NCI-H82 (cell line): Measurements from ENCODE around the gene SETD7.

Experiments used
- DNase-seq: peaks from one replicate; lab custom pipeline; 2025; lab: John Stamatoyannopoulos, UW

Gene SETD7

DNA sequence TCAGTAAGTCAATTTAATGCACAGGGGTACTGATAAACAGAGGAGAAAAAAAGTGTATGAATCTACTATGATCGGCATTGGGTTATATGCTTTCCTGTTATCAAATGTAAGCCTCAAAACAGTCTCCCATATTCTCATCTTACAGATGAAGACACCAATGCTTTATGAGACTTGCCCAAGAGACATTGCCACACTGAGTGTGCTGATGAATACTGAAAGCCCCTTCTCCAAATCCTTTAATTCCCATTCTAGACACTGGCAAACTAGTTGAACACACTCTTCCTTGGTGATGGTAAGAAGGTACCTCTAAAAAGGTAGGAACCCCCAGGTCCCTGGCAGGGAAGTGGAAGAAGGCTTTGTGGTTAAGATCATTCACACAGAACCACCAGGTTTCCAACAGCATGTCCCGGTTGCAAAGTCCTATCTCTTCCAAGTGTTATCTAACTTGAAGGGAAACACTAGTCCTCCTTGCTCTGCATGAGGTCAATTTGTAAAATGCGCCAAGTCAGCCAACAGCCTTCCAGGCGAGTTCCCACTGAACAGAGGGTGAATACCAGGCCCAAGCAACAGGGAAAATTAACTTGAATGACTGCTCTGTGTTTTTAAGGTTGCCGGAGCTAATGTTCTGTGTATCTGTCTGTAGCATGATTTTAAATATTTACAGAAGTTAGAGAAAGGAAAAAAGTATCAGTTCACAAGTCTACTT is 5.1 kb downstream of the SETD7 start:
- no peak for DNase-seq

DNA sequence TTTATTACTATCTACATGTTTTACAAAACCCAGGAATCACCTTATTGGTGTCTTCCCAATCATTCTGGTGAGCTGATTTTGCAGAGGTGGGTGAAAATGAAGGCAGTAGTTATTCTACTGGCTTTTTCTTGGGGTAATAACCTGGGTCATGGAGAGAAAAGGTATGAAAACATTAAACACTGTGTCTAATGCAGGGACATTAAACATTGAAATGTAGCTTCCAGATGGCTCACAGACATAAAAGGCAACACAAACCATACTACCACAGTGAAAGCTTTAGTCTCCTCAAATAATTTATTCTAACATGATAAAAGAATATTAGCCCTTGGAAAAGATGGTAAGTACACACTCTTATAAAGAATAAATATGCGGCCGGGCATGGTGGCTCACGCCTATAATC is 8.0 kb downstream of the SETD7 start:
- no peak for DNase-seq

DNA sequence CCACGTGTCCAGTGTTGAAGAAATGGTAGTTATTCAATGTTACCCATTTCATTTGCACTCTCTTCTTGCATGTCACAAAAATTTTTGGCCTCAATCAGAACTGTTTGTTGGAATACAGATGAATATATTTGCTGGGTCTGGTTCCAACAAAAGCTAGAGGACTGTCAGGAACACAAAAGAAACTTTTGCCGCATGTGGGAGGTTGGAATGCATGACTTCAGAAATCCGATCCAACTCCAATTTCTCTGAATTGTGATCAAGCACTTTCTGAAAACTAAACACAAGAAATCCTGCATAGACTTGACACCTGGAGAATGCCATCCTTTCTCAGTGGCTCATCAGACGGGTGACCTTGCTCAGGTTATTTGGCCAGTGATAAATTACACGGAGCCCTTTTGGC is 15.4 kb downstream of the SETD7 start:
- no peak for DNase-seq

DNA sequence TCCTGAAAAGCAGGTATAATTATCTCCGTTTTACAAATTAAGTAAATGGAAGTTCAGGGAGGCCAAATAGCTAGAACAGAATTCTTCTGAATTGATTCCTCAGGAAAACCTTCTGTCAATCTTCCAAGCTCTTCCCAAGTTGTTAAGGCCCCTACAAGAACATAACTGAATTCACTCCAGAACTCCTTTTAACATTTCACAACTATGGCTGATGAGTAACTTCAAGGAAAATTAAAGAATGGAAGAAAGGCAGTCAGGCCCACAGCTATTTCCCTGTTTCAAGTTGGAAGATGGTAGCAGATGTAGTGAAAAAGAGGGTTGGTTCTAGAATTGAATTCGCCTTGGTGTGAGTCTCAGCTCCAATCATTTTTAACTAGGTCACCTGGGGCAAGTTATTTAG is 15.9 kb downstream of the SETD7 start:
- no peak for DNase-seq

DNA sequence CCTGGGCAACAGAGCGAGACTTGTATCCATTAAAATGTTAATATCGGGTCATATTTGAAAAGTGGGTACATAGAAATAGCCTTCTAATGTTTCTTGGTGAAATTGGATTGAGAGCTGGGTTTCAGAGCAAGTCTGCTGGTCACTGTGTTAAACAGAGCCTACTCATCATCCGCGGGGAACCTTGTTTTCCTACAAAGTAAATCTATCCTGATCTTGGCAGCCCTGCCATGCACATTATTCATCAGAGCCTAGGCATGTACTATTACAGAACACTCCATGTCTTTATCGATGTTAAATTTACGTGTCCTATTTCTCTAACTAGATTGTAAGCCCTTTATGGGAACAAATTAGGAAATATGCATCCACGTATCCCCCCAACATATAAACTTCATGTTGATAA is 18.7 kb downstream of the SETD7 start:
- no peak for DNase-seq

DNA sequence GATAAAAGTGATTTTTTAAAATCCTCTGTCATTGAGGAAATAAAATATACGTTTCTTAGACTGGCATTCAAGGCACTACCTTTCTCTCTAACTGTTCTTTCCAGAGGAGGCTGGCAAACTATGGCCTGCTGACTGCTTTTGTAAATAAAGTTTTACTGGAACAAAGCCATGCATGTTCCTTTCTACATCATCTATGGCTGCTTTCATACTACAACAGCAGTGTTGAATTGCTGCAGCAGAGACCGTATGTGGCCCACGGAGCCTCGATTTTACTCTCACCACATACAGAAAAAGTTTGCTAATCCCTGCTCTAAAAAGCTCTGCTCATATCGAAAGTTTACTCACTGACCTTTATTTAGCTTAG is 20.2 kb downstream of the SETD7 start:
- no peak for DNase-seq

DNA sequence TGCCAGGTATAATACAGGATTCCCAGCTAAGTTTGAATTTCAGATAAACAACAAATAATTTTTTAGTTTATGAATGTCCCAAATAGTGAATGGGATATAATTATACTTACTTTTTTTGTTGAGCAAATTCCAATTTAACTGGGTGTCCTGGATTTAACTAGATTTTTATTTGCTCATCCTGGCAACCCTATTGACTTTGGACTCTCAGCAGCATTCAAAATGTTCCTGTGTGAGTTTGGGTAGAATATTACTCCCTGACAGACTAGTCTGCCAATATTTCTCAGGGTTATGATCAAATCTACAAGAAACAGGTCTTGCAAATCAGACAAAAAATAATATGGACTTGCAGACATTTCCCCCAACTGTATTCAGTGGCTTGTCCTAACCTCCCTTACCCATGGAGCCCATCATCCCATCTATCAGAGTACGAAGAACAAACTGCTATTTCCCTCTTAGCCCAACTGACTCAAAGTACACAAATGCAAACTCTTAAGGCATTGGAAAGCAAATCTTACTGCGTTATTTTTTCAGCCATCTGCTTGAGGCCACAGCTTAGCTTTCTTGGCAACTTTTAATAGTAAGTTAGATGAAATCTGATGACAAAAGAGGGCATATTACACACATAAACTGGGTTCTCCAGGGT is 20.7 kb downstream of the SETD7 start:
- DNase-seq: no peak

DNA sequence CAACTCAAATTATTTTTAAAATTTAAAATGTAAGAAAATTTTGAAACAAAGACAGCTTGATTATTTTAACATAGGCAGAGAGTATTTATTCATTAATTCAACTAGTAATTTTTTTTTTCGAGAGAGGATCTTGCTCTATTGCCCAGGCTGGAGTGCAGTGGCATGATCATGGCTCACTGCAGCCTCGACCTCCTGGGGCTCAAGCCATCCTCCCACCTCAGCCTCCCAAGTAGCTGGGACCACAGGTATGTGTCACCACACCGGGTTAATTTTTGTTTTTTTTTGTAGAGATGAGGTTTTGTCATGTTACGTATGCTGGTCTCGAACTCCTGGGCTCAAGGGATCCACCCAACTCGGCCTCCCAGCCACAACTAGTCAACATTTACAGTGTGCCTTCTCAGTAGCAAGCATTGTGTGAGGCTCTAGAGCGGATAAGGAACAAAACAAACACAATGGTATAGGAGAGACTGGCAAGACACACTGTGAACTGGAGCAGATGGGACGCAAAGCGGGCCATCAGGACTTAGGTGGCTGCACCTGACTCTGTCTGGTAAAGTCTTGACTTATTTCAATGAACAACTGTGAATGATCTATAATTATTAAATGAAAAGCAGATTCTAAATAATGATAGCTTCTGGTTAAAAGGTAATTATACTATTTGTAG is 21.6 kb downstream of the SETD7 start:
- no peak for DNase-seq

DNA sequence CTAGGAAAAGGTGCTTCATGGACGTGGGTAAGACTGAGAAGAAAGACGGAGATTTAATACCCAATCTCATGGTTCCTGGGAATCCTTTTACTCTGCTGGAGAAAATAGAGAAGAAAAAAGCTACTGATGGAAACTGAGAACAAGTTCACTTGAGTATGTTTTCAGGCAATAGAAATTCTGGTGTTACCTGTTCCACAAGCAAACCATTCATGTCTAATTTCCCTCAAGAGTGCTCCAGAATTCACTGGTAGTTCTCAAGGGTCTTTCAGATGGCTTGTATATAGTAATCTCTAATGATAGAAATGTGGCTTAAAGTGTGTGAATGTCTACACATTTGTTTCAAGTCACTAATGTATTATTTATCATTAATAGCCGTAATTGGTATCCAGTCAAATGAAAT is 22.5 kb downstream of the SETD7 start:
- no peak for DNase-seq

DNA sequence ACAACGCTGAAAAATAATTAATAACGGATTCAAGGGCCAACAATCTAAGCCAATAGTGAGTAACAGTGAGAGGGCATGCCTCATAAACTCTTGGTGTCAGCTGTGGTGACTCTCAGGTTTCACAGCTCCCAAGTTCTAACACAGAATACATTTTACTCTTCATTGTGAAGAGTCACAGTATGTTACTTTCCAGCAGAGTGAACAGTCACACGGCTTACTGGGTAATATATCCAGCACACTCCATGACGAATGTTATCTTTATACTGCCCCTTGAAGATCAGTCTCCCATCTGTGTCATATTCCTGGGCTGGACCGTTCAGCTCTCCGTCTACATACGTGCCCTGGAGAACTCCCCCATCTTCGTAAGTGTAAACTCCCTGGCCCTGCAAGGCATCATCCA is 23.1 kb downstream of the SETD7 start:
- no peak for DNase-seq

DNA sequence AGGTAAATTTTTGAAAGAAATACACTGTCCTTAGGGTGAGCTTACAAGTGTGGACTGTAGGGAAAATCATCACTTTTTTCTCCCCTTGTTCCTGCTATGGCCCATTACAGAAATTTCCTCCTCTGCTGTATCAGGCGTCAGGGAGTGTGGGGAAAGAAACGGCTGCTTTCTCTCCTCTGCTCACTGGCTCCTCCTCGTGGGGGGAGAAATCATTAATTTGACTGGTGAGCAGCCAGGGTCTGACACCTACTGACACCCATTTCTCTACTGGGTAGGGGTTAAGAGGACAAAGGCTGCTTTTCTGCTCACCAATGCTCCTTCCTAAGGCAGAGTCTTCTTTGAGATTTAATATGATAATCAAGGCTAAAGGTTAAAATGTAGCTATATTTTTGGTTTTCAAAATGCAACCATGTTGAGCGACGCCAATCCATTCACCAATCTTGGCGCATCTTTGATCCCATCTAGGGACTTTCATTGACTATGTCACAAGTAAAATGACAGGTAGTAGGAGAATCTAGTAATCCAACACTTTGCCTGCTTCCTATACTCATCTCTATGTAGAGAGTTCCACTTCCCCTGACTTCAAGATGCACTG is 25.1 kb downstream of the SETD7 start:
- peak; percentile 77 for DNase-seq

DNA sequence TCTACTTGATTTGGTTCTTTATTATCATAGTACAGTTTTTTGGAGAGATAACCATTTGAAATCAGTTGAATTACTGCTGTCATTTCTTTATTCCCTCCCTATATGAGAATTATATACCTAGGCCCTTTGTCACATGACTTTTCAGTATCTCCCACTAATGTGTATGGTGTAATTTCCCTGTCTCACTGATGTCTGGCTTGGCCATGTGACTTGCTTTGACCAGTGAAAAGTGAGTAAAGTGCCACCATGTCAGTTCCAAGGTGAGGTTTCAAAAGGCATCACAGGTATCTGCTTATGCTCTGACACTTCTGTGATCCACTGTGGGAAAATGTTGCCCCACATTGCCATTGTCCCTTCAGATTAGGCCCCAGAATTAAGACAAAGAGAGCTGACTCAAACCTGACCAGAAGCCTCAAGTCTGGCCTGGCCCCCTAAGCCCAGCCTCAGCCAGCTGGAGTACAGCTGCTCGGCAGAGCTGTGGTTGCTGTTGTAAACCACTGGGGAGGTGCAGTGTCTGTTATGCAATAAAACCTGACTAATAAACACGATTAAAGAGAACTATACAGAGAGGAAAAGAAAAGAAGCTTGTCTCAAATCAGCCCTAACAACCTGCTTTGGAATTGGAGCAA is 27.5 kb downstream of the SETD7 start:
- peak; percentile 87 for DNase-seq

DNA sequence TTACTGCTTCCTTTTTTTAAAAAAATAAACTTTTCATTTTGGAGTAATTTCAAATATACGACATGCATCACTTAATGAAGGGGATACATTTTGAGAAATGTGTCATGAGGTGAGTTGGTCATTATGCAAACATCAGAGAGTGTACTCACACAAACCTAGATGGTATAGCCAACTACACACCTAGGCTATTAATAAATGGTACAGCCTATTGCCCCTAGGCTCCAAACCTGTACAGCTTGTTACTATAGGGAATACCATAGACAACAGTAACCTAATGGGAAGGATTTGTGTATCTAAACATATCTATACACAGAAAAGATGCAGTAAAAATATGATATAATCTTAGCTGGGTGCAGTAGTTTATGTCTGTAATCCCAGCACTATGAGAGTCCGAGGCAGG is 29.1 kb downstream of the SETD7 start:
- DNase-seq: no peak

DNA sequence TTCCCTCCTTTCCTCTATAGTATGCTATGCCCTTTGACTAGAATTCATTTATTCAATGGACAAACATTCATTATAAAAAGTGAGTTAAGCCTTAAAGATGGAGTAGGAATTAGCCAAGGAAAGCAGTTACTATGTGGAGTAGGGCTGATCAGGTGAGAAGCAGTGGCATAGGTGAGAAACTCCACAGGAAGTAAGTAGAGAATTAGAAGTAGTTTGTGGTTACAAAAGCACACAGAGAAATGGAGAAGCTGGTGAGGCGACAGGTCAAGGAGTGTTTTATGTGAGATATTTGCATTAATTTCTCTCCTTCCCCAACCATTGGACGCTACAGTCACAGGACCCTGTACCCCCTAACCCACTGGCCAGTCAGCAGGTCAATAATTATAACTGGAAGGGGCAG is 30.6 kb downstream of the SETD7 start:
- DNase-seq: no peak

DNA sequence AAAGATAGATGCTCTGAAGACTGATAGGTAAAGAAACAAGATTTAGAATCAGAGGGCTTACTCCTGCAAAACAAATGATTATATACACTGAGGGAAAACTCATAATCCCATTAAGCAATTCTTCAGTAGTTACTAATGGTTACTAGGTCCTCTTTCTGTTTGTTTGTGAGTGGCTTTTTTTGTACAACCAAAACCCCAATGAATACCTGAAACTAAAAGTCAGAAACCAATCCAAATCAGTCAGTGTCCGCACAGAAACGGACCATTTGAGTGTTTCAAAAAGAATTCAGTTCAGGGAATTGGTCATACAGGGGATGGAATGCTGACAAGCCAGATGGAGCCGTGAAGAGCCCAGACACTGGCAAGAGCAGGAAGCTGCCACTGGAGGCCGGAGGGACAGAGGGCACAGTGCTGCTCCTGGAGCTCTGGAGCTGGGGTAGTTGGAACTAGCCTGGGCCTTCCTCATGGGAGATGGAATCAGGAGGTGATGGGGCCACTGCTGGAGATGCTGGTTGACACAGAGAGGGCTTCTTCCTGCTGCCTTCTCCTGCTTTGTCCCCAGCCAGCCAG is 31.9 kb downstream of the SETD7 start:
- peak; percentile 83 for DNase-seq

DNA sequence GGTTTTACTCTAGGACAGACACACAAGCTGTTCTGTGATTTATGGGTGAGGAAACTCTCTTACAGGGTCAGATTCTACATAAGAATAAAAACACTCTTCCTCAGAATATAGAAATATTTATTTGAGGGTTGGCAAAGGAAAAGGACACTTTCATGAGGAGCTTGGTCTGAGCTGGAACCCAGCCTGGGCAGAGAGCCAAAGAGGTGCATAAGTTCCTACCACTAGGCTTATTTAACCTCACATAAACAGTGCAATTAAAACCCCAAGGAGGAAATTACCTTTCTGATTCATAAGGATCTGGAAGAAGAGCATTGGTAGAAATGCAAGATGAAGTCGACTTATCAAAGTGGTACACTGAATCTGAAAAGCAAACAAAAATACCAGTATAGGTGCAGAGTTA is 32.9 kb downstream of the SETD7 start:
- peak; percentile 45 for DNase-seq

DNA sequence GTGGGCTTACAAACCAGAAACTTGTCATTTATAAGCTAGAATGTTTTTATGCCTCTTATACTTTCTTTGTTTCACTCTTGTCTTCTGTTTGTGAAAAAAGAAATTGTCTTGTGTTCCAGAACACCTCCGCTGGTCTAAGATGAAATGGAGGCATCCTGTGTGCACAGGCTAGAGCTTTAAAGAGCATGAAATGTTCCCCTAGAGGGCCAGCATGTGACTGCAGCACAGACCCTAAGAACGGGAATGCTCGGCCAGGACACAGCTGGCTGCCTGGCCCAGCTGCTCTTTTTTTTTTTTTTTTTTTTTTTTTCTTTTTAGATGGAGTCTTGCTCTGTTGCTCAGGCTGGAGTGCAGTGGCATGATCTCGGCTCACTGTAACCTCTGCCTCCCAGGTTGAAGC is 33.6 kb downstream of the SETD7 start:
- peak; percentile 29 for DNase-seq

DNA sequence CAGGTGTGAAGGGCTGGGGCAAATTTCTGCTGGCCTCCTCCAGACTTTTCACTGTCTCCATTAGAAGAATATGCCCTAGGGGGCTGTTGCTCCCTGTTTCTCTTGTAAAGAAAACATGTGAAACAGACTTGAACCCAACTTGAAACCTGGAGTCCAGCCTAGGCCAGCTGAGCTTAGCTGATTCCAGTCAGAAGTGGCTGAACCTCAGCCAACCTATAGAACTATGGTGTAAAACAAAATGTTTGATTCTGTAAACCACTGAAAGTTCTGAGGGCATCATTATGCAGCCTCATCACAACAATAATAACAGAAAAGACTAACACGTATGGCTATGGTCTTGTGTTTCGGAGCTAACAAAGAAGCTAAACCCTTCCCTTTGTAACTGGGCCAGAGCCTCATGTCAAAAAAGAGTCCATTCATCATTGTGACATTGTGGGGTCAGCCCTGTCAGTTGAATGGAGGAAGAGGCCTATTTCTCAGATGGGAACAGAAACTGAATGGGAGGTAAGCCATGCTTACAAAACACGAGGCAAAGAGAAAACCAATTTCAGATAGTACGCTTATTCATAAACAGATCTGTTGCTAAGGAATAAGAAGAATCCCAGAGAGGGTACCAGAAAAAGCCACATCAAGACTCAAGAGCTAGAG is 34.1 kb downstream of the SETD7 start:
- DNase-seq: no peak

DNA sequence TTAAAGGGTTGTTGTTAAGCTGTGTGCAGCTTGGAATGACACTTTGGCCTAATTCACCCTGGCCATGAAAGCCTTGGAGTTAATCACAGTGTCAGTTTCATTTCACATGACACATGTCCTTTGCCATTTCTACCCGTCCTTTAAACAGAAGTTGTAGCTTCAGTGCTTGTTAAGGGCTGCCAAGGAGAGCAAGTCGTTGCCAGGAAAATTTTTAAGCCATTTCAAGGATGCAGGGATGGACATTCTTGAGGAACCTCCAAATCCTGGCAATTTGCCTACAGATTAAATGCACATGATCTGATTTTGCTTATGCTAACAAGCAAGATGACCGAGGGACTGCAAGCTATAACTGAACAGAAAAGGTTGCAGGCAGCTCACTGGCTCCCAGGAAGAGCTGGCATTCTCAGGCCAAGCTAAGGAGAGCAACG is 40.5 kb downstream of the SETD7 start:
- no peak for DNase-seq

DNA sequence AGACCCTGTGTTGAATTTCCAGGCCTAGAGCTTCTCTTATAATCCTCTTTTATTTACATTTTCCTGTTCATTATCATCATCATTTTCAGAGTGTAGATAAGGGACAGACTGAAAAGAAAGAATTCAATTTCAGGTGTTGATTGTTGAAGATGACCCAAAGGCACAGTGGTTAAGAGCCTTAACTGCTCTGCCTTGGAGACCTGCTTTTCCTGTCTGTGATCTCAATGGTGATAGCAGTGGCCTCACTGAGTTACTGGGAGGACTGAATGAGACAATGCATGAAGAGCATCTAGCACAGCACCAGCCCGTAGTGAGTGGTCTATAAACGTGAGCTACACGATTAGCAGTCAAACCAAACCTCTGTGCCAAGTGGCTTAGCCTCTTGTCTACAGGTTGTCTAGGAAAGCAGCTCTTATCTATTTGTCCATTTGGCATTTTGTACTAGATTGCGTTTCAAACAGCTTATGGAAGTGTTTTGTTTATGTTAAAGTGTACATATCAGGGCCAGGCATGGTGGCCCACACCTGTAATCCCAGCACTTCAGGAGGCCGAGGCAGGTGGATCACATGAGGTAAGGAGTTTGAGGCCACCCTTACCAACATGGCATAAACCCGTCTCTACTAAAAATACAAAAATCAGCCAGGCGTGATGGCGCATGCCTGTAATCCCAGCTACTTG is 41.5 kb downstream of the SETD7 start:
- DNase-seq: no peak

DNA sequence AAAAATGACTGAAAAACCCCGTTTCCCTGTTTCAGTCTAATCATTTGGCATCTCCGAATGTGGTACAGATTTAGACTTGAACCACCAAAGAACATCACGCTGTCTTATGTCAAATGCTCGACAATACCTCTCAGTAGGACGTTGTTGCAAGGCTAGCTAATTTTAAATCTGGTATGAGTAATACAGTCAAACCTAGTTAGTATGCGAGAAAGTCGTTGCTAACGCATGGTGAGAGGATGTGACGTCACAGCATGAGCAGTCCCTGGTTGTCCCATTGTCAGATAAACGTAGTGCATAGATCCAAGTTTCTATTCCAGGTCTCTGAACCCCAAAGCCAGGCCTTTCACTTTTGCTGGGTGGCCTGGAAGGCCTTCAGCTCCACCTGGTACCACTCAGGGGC is 44.7 kb downstream of the SETD7 start:
- no peak for DNase-seq
